Endothelial cell (in vitro differentiated cells): Measurements from ENCODE around the gene EPHA3. TPM values are rescaled to one million over a fixed set of nuclear protein-coding genes. Genes with fewer than 3 reads are reported as not detected.

Experiments
- DNase-seq: peaks from one replicate; pipeline ENCODE4 v3.0.0; 2021; ENCODE audit warnings: low spot score
- H3K27ac Mint-ChIP-seq: one replicate; pipeline ENCODE4 v1.8.0; 2021; ENCODE audit warnings: mixed read lengths, inconsistent platforms; ENCODE audit not compliant: unreplicated experiment
- H3K27me3 Mint-ChIP-seq: one replicate; pipeline ENCODE4 v1.8.0; 2021; ENCODE audit warnings: mild to moderate bottlenecking, moderate library complexity, mixed read lengths, inconsistent platforms; ENCODE audit not compliant: unreplicated experiment
- H3K36me3 Mint-ChIP-seq: one replicate; pipeline ENCODE4 v1.8.0; 2021; ENCODE audit warnings: mild to moderate bottlenecking, low read depth, mixed read lengths, inconsistent platforms; ENCODE audit not compliant: unreplicated experiment
- H3K4me1 Mint-ChIP-seq: one replicate; pipeline ENCODE4 v1.8.0; 2021; ENCODE audit warnings: mild to moderate bottlenecking, mixed read lengths, inconsistent platforms; ENCODE audit not compliant: unreplicated experiment
- H3K4me3 Mint-ChIP-seq: one replicate; pipeline ENCODE4 v1.8.0; 2021; ENCODE audit warnings: mild to moderate bottlenecking, mixed read lengths, inconsistent platforms; ENCODE audit not compliant: unreplicated experiment
- H3K9me3 Mint-ChIP-seq: one replicate; pipeline ENCODE4 v1.8.0; 2021; ENCODE audit warnings: mixed read lengths, inconsistent platforms; ENCODE audit not compliant: unreplicated experiment
- total RNA-seq: library from RNA; stranded (reverse); fragmentation: NEBNext Ultra II Directional; extraction: Animal tissue kit (Norgen Biotek cat#: 25700); gene quantifications from one replicate; pipeline ENCODE4 v1.2.1, GENCODE V29; 2021; ENCODE audit not compliant: unreplicated experiment
- TF ChIP-seq, protein P1 (sequence below): fragments of 200-600 bp; sonication (generic); IDR thresholded peaks from one replicate; pipeline ENCODE4 v1.5.0; 2021; ENCODE audit warnings: antibody characterized with exemption; ENCODE audit not compliant: unreplicated experiment

The EPHA3 gene
- total RNA-seq, 1 donor from 2014 or later, result not detected

DNA sequence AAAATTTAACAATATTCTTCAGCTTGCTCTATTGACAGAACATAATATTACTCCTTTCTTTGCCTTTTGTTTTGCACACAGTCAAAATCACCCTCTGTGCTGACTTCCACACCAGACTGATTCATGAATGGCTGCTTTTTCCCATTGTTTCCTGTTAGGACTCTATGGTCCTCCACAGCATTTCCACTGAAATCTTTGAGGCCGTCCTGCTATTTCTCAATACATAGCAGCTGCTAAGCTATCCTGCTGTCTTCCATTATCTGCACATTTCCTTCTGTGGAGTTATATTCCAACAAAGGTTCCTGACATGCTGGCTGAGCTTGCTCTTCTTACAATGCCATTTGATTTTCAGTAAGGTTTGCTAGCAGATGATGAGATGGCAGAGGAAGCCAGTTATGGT, 153.3 kb downstream of the EPHA3 start:
- Mint-ChIP-seq H3K4me1 (peaks cover 6% of the 10 kb centered on the region), H3K36me3 (no peaks in the 10 kb centered on the region), H3K27me3 (no peaks in the 10 kb centered on the region), H3K27ac (peak overlapping the region; percentile 37), H3K9me3 (no peaks in the 10 kb centered on the region), H3K4me3 (no peak overlapping the region)
- TF ChIP-seq, protein P1, sequence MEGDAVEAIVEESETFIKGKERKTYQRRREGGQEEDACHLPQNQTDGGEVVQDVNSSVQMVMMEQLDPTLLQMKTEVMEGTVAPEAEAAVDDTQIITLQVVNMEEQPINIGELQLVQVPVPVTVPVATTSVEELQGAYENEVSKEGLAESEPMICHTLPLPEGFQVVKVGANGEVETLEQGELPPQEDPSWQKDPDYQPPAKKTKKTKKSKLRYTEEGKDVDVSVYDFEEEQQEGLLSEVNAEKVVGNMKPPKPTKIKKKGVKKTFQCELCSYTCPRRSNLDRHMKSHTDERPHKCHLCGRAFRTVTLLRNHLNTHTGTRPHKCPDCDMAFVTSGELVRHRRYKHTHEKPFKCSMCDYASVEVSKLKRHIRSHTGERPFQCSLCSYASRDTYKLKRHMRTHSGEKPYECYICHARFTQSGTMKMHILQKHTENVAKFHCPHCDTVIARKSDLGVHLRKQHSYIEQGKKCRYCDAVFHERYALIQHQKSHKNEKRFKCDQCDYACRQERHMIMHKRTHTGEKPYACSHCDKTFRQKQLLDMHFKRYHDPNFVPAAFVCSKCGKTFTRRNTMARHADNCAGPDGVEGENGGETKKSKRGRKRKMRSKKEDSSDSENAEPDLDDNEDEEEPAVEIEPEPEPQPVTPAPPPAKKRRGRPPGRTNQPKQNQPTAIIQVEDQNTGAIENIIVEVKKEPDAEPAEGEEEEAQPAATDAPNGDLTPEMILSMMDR, result no peak
- DNase-seq, result no peak

DNA sequence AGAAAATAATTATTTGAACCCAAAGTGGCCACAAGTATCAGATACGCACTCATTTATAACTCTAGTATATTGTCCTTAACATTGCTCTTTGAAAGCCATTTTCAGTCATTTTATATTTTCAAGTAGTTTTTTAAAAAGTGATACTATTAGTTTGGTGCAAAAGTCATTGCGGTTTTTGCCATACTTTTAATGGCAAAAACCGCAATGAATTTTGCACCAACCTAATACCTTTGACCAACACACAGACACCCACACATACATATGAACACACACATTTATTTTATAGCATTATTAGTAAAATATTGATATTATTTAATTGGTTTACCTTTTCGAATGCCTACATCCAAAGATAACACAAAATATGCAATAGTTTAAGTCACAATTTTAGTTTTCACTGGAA, 154.3 kb downstream of the EPHA3 start:
- Mint-ChIP-seq H3K27ac (no peak overlapping the region), H3K27me3 (no peaks in the 10 kb centered on the region), H3K4me1 (peaks cover 6% of the 10 kb centered on the region), H3K4me3 (no peak overlapping the region), H3K36me3 (no peaks in the 10 kb centered on the region), H3K9me3 (no peaks in the 10 kb centered on the region)
- no peak for DNase-seq
- TF ChIP-seq, protein P1, result no peak

DNA sequence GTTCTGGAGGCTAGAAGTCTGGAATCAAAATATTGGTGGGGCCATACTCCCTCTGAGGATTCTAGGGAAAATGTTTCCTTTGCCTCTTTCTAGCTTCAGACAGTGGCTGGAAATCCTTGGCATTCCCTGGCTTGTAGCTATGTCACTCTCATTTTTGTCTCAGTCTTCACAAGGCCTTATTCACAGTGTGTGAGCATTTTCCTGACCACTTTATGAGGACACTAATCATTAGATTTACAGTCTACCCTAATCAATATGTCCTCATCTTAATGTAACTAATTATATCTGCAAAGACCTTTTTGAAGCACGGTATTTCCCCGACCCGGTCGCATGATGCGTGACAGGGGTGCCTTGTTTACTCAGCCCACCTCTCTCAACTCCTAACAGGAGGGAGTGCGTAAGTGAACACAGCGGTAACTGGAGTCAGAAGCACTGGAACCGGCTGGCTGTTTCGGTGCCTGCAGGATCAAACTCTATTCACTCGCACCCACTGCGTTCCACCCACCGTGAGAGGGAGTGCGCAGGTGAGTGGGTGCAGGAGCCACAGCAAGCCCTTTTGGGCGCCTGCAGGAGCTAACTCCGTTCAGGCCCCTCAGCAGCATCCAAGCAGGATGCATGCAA, 155.0 kb downstream of the EPHA3 start:
- H3K36me3 Mint-ChIP-seq, result no peaks in the 10 kb centered on the region
- no peak overlapping the region for H3K27ac Mint-ChIP-seq
- no peaks in the 10 kb centered on the region for H3K27me3 Mint-ChIP-seq
- H3K4me1 Mint-ChIP-seq, result peaks cover 6% of the 10 kb centered on the region
- TF ChIP-seq, protein P1, result no peak
- no peak for DNase-seq
- H3K9me3 Mint-ChIP-seq, result no peaks in the 10 kb centered on the region
- H3K4me3 Mint-ChIP-seq, result no peak overlapping the region

DNA sequence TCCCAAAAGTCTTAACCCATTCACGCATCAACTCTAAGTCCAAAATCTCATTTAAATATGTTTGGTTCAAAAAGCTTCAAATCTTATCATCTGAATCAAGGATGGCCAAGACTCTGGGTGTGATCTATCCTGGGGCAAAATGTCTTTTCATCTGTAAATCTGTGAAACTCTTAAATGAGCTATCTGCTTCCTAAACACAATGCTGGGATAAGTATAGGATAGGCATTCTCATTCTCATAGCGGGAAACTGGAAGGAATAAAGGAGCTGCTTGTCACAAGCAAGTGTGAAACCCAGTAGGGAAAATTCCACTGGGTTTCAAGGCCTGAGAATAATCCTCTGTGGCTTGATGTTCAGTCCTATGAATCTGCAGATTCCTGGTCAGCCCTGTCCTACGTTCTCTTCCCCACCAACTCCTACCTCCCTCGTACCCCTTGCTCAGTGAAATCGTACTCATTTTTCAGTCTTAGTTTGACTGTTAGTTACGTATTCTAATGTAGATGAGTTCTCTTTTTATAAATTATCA, 156.7 kb downstream of the EPHA3 start:
- H3K4me3 Mint-ChIP-seq, result no peak overlapping the region
- TF ChIP-seq, protein P1, result no peak
- H3K27ac Mint-ChIP-seq, result no peak overlapping the region
- peaks cover 6% of the 10 kb centered on the region for H3K4me1 Mint-ChIP-seq
- no peaks in the 10 kb centered on the region for H3K36me3 Mint-ChIP-seq
- H3K9me3 Mint-ChIP-seq, result no peaks in the 10 kb centered on the region
- DNase-seq, result no peak
- no peaks in the 10 kb centered on the region for H3K27me3 Mint-ChIP-seq

DNA sequence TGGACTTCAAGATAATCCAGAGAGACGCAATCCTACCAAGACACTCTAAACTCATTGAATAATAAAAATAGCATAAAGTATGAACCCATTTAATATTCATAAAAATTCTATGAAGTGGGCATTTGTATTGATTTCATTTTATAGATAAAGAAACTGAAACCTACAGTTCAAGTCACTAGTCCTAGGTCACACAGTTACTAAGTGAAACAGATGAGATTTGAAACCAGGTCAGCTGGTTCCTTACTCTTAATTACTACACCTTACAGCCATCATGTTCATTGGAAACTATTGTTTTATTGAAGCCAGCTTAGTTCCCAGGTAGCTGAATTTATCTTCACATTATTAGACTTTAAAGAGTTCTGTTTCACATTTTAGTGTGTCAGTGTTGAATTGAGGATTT, 158.7 kb downstream of the EPHA3 start:
- Mint-ChIP-seq H3K4me3 (no peak overlapping the region), H3K27ac (no peak overlapping the region), H3K9me3 (no peaks in the 10 kb centered on the region), H3K4me1 (peaks cover 2% of the 10 kb centered on the region), H3K27me3 (no peaks in the 10 kb centered on the region), H3K36me3 (no peaks in the 10 kb centered on the region)
- DNase-seq, result no peak
- TF ChIP-seq, protein P1, result no peak
